A204.1 (cell line): ENCODE data around the gene PANX3.
"Not testable (repeated sequence)": the region's sequence is repeated elsewhere in the genome, so short reads cannot be mapped to it uniquely, and the experiment has no call there.

Experiments used
- FAIRE-seq: peaks from 2 replicates; lab custom pipeline; 2012; peaks lifted over from hg19 to GRCh38; lab: Jason Lieb, UNC

Gene PANX3, protein sequence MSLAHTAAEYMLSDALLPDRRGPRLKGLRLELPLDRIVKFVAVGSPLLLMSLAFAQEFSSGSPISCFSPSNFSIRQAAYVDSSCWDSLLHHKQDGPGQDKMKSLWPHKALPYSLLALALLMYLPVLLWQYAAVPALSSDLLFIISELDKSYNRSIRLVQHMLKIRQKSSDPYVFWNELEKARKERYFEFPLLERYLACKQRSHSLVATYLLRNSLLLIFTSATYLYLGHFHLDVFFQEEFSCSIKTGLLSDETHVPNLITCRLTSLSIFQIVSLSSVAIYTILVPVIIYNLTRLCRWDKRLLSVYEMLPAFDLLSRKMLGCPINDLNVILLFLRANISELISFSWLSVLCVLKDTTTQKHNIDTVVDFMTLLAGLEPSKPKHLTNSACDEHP

DNA sequence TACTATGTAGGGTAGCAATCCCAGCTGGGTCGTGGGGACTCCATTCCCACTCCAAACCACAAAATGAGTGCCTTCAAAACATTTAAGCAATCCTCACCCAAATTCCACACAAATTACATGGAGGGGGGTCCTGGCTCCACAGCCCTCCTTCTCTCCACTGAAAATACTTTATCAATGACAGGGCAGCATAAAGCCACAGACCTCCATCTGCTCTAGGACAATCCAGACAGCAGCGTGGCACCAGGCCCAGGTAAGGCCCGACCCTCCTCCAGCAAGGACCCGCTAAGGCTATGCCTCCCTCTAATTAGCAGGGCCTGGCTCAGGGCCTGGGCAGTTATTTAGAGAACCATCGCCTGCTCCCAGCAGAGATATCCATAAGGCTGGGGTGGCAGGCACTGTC, at the start of gene PANX3:
PANX3 (plus strand) TSS at position 365 of the 400 bp plus-strand sequence. CDS start 129 bp downstream, outside the sequence.
- no peak for FAIRE-seq

DNA sequence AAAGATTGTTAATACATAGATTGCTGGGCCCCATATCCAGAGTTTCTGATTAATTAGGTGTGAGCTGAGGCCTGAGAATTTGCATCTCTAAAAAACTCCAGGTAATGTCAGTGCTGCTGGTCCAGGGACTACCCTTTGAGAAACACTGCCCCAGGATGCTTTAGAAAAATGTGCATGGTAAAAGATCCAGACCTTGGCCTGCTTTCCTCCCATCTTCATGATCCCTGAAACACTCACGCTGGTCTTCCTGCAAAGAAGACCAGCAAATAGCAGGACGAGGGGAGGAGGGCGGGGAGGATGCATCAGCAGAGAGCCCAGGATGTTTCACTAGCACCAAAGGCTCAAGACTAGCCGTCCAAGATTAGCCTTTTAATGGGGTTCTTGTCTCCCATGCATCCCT, 41.5 kb upstream of the PANX3 start, which contains the start of gene OR8A1:
OR8A1 (plus strand) TSS at position 301 of the 400 bp plus-strand sequence. CDS start 123 bp downstream, outside the sequence.
- FAIRE-seq: no peak

DNA sequence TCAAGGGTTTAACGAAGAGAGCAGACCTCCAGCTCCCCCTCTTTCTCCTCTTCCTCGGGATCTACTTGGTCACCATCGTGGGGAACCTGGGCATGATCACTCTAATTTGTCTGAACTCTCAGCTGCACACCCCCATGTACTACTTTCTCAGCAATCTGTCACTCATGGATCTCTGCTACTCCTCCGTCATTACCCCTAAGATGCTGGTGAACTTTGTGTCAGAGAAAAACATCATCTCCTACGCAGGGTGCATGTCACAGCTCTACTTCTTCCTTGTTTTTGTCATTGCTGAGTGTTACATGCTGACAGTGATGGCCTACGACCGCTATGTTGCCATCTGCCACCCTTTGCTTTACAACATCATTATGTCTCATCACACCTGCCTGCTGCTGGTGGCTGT, 41.1 kb upstream of the PANX3 start:
- FAIRE-seq: no peak

DNA sequence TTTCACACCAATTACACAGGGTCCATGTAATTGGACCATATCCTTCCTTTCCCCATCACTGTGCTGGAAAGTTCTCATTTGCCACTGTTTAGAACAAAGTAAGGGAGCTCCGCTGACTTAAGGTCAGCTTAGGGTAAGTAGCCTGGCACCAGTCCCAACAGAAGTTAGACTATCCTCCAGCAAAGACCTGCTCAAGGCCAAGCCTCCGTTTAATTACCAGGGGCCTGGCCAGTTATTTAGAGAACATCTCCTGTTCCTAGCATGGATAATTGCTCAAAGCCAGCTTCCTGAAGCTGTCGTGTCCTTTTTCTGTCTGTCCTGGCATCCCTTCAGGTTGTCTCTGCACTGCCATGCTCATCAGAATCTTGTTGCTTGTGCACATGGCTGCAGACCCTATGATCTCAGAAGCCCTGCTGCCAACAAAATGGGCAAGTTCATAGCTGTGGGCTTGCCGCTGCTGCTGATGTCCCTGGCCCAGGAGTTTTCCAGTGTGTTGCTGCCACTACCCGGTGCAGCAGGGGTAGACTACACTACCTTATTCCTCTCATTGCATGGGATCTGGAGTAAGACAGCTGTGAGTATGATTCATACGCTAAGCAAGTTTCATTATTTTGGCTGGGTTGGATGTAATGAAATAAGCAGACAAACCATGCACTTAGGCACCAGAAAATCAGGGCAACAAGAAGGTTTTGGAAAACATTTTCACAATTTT, 33.4 kb upstream of the PANX3 start:
- no peak for FAIRE-seq

DNA sequence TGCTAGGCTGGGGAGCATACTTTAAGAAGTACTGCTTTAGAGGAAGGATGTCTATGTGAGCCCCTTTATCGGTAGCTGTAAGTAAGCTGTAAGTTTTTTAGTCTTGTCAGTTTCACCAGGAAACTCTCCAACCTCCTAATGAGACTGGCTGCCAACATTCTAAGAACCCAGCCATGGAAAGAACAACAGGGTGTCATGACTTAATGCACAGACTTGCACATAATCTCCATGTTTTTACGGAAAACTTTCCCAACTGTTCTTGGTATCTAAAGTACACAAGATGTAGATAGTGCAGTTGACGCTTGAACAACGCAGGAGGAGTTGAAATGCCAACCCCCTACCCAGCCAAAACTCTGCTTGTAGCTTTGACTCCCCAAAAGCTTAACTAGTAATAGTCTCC, 32.5 kb upstream of the PANX3 start:
- no peak for FAIRE-seq

DNA sequence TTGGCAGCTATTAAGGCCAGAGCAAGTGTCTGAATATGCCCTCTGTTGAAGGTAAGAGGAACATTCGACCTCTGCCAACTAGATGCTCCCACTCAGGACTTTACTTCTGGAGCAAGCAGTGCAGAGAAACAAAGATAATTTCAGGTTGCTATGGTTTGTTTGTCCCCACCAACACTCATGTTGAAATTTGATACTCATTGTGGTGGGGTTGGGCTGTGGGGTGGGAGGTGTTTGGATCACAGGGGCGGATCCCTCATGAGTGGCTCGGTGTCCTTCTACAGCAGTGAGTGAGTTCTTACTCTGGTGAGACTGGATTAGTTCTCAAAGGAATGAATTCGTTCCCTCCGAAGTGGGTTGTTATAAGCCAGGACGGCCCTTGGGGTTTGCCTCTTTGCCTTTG, 29.4 kb upstream of the PANX3 start:
- FAIRE-seq: no peak

DNA sequence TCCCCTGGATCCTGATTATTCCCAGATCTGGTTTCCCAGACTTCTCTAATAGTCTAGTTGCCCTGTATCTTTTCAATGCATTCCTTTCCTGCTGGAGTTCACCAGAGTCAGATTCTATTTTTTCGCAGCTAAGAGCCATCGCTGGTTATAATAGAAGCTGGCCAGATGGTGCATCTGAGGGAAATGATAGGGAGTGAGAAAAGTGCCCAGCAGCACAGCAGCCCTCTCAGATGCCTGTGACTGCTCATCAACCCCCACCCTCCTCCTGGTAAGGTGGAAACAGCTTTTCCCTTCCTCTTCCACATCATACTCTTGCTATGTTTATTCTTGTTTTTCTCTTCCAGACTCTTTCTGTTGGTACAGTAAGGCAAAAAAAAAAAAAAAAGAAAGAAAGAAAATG, 28.7 kb upstream of the PANX3 start:
- no peak for FAIRE-seq

DNA sequence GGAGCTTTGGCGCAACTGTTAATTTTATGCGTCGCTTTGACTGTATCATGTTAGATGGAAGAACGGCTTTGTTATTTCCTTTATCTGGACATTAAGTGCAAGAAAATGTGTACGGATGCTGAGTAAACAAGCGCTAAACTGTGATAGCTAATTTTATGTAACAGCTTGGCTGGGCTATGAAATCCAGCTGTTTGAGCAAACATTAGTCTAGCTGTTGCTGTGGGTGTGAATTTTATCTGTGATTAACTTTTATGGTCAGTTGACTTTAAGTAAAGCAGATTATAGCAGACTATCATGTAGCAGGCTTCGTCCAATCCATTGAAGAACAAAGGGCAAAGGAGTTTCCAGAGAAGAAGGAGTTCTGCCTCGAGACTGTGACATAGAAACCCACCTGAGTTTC, 27.4 kb upstream of the PANX3 start:
- no peak for FAIRE-seq

DNA sequence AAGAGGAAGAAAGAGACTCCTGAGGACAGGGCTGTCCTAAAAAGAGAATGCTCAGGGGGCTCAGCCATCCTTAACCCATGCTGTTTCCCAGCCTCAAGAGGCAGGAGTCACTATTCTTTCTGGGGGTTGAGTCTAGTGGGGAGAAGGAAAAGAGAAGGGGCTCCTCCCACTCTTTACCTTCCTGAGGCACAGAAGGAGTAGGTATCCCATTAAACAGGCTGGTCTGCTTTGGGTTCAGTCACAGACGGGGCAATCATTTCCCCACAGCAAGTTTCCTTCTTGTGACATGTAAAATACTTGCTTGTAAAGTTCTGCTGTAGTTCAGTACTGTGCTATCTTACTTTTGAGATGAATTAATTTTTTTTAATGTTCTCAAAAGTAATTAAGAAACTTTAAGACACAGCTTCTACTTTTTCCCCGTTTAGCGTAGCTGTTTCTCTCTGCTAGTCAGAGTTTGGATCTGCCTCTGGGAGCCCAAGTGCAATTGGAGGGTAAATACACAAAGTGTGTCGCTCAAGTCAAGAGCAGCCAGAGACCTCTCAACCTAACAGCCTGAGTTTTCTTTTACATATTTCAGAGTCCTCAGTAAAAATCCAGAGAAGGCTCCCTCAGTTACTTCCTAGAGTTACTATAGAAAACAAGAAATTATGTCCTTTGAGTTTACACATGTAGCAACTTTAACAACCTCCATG, 26.4 kb upstream of the PANX3 start:
- no peak for FAIRE-seq

DNA sequence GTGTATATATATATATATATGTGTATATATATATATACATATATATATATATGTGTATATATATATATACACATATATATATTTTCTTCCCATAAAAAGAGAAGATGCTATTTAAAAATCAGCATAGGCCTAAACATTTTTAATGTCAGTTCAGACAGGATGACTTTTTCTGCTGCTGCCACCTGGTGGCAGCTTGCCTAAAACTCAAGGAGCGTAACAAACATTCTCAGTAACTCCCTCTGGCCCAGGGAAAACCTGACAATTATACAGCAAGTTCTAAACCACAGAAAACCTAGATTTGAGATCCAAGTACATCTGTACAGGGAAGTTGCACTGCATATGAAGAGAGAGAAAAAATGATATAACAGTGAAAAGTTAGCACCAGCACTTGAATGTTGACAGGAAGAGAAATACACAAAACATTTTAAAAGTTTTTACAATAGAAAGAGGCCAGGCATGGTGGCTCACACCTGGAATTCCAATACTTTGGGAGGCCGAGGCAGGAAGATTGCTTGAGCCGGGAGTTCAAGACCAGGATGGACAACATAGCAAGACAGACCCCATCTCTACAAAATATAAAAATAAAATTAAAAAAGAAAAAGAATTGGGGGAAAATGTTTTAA, 24.9 kb upstream of the PANX3 start:
- peak; percentile 97 for FAIRE-seq

DNA sequence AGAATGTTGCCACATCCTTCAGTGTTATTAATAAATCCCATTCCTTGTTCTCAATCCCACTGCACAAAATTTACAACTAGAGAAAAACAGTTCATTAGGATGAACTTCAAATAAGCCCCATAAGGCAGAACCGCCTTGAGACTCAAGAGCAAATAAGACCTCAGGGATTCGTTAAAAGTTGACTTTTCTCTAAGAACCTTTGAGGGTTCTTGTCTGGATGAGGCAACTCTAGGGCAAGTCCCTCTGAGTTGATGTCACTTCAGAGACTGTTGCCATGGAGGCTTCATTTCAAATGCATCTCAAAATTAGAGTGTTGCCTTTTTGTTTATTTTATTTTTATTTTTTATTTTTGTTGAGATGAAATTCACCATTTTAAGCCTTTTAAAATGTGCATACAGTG, 19.8 kb upstream of the PANX3 start:
- no peak for FAIRE-seq

DNA sequence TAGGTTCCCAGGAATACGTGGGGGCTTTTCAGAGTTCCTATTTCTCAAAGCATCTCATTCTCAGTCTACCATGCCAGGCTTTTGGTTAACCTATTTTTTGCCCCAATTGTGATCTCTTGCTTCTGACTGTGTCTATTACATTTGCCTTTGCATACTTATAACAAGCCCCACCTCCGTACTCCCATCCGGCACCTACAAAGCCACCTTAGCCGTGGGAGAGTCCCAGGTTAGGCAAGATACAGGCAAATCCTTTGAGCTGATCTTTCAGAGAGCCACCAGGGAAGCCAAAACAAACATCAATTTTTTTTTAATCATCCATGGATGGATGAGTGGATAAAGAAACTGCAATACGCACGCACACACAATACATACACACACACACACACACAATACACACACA, 18.6 kb upstream of the PANX3 start:
- FAIRE-seq: no peak

DNA sequence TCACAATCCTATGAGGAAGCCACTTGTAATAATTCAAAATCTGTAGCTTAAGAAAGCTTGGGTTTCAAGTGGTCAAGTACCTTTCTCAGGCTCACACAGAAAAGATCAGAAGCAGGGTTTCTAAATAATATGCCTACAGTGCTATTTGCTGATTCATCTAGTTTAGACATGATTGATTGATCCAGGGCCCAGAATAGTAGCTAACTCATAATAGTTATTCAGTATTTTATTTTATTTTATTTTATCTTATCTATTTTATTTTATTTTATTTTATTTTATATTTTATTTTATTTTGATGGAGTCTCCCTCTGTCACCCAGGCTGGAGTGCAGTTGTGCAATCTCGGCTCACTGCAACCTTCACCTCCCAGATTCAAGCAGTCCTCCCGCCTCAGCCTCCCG, 15.9 kb upstream of the PANX3 start:
- no peak for FAIRE-seq

DNA sequence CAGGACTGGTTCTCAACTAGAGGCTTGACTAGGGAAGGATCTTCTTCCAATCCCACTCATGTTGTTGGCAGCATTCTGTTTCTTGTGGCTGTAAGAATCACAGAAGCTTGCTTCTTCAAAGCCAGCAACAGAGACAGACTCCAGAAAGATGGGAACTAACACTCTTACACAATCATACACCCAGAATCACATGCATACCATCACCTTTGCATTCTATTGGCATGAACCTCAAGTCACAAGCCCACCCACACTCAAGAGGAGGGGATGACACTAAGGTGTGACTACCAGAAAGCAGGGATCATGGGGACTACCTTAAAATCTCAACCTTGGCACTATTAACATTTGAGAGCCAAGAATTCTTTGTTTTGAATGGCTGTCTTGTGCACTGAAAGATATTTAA, 13.6 kb upstream of the PANX3 start:
- FAIRE-seq: no peak

DNA sequence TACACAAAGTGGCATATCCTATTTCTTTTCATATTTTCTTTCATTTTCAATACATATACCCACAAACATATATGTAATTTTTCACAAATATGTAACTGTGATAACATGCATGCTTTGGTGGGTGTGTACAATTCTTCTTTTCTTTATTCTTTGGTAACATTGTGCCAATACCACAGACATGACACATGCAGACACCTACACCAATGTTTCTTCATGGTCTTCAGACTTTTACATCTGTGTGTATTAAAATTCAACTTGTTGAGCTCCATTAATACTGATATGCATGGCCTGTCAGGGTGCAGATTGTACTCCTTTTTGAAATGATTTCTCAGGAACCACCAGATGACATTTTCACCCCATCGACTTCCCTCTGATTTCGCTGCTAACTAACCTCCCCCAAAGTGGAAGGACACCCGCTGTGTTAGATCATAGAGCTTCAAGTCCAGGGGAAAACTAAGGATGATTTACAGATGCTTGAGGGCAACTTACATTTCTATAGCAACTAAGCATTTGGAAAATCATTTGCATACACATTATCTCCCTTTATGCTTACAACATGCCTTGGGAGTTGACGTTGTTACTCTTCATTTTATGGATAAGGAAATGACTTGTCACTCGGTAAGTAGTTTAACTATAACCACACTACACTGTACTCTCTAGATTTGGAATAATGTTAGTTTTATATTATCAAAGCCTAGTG, 10.5 kb upstream of the PANX3 start:
- no peak for FAIRE-seq

DNA sequence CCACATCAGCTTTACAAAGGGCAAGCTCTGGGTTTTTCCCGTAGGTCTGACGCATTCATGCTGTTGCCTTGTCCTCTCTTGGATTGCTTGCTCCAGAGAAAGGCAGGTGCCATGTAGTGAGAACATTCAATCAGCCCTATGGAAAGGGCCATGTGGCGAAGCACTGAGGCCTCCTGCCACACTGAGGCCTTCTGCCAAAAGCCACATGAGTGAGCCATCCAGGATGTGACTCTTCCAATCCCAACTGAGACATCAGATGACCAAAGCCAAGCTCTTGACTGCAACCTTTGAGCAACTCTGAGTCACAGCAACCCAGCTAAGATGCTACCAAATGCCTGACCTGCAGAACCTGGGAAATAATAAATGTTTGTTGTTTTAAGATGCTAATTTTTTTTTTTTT, 9.0 kb upstream of the PANX3 start:
- FAIRE-seq: no peak

DNA sequence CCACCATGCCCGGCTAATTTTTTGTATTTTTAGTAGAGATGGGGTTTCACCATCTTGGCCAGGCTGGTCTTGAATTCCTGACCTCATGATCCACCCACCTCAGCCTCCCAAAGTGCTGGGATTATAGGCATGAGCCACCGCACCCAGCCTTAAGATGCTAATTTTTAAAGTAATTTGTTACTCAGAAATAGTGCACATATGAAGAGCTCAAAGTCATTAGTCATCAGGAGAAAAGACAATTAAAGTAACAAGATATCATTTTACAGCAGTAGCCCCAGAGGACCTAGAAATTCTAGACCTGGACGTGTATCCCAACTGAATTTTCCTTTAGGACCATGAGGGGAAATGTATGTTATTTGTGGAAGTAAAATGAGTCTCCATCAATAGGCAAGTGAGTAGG, 8.5 kb upstream of the PANX3 start:
- FAIRE-seq: not testable (repeated sequence)

DNA sequence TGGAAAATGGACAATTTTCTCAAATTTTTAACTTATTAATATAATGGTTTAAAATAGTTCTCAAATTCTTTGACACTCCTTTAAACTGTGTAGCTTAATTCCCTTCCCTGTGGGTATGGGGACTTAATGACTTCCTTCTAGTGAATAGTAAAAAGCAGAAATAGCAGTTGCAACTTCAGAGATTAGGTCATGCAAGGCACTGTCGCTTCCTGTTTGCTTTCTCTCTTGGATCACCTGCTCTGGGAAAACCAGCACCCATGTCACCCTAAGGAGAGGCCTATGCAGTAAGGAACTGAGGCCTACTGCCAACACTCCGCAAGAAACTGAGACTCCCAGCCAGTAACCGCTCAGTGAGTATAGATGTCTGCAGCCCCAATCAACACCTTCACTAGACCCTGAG, 5.5 kb upstream of the PANX3 start:
- no peak for FAIRE-seq

DNA sequence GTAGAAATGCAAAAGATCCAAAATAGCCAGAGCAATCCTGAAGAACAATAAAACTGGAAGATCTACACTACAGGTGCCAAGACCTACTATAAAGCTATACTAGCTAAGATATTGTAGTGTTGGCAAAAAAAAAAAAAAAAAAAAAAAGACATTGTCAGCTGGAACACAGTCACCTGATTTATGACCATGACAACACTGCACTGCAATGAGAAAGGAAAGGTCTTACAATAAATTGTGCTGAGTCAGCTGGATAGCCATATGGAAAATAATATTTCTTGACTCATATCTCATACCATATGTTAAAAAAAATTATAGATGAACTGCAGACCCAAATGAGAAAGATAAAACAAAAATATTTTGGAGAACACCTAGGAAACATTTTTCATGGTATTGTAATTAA, 3.1 kb upstream of the PANX3 start:
- FAIRE-seq: no peak

DNA sequence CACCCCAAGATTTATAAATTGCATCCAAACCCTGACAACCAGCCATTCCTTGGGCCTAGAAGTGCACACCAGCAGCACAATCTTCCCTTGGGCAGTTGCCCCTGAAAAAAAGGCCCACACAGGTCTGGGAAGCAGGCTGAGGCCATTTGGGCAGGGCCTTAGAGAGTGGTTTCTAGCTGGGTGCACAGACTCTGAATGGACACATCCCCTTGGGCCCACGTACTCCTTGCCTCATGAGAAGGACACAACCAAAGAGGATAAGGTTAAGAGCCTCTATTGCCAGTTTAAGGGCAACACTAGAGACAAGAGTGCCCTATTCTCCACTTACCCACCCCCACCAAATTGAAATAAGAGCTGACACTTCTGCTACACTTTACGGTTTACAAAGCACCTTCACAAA, 933 bp upstream of the PANX3 start:
- FAIRE-seq: no peak

DNA sequence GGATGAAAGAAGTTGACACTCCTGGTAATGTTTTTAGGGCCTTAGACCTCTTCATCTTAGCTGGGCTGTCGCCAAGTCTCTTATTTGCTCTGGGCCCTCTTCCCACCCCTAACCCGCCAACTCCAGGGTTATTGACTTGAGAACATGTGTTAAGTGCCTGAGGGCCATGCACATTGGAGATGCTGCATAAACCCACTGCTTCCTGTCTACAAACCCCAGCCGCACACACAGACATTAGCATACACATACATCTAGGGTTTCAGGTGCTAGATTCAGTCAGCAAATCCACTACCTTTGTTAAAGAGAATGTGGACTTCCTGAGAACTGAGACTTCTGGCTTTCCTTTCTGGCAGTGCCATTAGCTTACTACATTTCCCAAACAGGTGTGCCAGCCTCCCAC, 817 bp downstream of the PANX3 start:
- no peak for FAIRE-seq
